Caco-2 (cell line): Measurements from ENCODE around the gene PRPF39. TPM values are rescaled to one million over a fixed set of nuclear protein-coding genes. Genes with fewer than 3 reads are reported as not detected.

ENCODE experiments used
- BruUV-seq: library from RNA; stranded (reverse); fragments of 400-500 nt; replicated peaks from 2 replicates; lab custom pipeline; 2021; lab: Mats Ljungman, UMichigan
- CTCF ChIA-PET: fragments of 300-600 bp; sonication (Branson Sonifier 250); formaldehyde crosslinking; loops from one replicate; lab custom pipeline; 2022; ENCODE audit warnings: antibody characterized with exemption; lab: Charles Lee
- POLR2A ChIA-PET: fragments of 300-600 bp; sonication (Branson Sonifier 250); formaldehyde crosslinking; loops from one replicate; lab custom pipeline; 2022; ENCODE audit warnings: antibody characterized with exemption; lab: Charles Lee
- DNase-seq, 2 experiments: peaks; one replicate each; pipeline versions ENCODE4 v3.0.0 to v3.0.0-alpha.2; 2020 to 2022
- H3K27me3 ChIP-seq: replicated peaks from 2 replicates; pipeline ENCODE4 v1.6.0; 2011; ENCODE audit warnings: low read length; ENCODE audit not compliant: control insufficient read depth, insufficient read depth
- H3K36me3 ChIP-seq: 2 replicates; pipeline ENCODE4 v1.5.1; 2011; ENCODE audit warnings: low read length; ENCODE audit not compliant: control insufficient read depth, insufficient read depth
- H3K4me1 ChIP-seq: fragments of 250-450 bp; sonication (Bioruptor Pico); 2 replicates; pipeline ENCODE4 v1.5.1; 2020; ENCODE audit warnings: mild to moderate bottlenecking
- H3K4me3 ChIP-seq: 2 replicates; pipeline ENCODE4 v1.5.1; 2011; ENCODE audit warnings: low read depth, mild to moderate bottlenecking, control low read depth, low read length
- H3K9me3 ChIP-seq: fragments of 250-450 bp; sonication (Bioruptor Pico); 2 replicates; pipeline ENCODE4 v1.5.1; 2020; ENCODE audit warnings: mild to moderate bottlenecking, moderate library complexity
- H3K27ac Mint-ChIP-seq: one replicate; pipeline ENCODE4 v1.8.0; 2022; ENCODE audit warnings: mixed read lengths; ENCODE audit not compliant: unreplicated experiment
- H3K27me3 Mint-ChIP-seq: one replicate; pipeline ENCODE4 v1.8.0; 2022; ENCODE audit warnings: mixed read lengths; ENCODE audit not compliant: insufficient read depth, unreplicated experiment
- H3K36me3 Mint-ChIP-seq: one replicate; pipeline ENCODE4 v1.8.0; 2022; ENCODE audit warnings: mild to moderate bottlenecking, mixed read lengths; ENCODE audit not compliant: insufficient read depth, unreplicated experiment
- H3K4me1 Mint-ChIP-seq: one replicate; pipeline ENCODE4 v1.8.0; 2022; ENCODE audit warnings: low read depth, mixed read lengths; ENCODE audit not compliant: unreplicated experiment
- H3K4me3 Mint-ChIP-seq: one replicate; pipeline ENCODE4 v1.8.0; 2022; ENCODE audit warnings: mild to moderate bottlenecking, moderate library complexity, mixed read lengths; ENCODE audit not compliant: unreplicated experiment
- H3K9me3 Mint-ChIP-seq: one replicate; pipeline ENCODE4 v1.8.0; 2022; ENCODE audit warnings: mixed read lengths; ENCODE audit not compliant: unreplicated experiment
- intact Hi-C: fragments of 100-400 bp; cut with micrococcal nuclease; formaldehyde crosslinking; loops from one replicate; pipeline ENCODE4 v1.10.0; 2022; ENCODE audit not compliant: unreplicated experiment
- total RNA-seq: library from RNA; stranded (reverse); gene quantifications from 2 replicates; pipeline ENCODE4 v1.2.3, GENCODE V29; 2022
- TF ChIP-seq, protein P1 (sequence below), 2 experiments: fragments of 200-600 bp in 1 of 2; IDR thresholded peaks; 1 replicate in 1 of 2; 2 replicates in 1 of 2; pipeline versions ENCODE4 v1.5.1 to v1.8.0; 2011 to 2022; ENCODE audit warnings: antibody characterized with exemption in 1 of 2, control low read depth in 1 of 2, inconsistent platforms in 1 of 2, low read depth in 1 of 2, low read length in 1 of 2, mild to moderate bottlenecking in 1 of 2, moderate library complexity in 1 of 2; ENCODE audit not compliant: insufficient read depth in 1 of 2, severe bottlenecking in 1 of 2, unreplicated experiment in 1 of 2

PRPF39 gene
- total RNA-seq, 1 experiment from 2014 or later = 22.3 TPM

DNA sequence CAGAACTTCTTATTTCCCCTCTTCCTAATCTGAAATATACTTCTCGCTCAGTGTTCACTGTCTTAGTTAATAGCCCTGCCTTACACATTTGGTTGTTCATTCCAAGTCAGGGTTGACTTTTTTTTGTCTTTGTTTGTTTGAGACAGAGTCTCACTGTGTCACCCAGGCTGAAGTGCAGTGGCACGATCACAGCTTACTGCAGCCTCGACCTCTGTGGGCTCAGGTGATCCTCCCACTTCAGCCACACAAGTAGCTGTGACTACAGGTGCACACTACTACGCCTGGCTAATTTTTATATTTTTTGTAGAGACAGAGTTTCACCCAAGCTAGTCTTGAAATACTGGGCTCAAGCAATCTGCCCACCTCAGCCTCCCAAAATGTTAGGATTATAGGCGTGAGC, 42.3 kb upstream of the PRPF39 start:
- H3K9me3 Mint-ChIP-seq = no peaks in the 10 kb centered on the region
- H3K4me3 ChIP-seq = no peak overlapping the region
- H3K36me3 ChIP-seq = no peaks in the 10 kb centered on the region
- no peak for DNase-seq
- TF ChIP-seq, protein P1, sequence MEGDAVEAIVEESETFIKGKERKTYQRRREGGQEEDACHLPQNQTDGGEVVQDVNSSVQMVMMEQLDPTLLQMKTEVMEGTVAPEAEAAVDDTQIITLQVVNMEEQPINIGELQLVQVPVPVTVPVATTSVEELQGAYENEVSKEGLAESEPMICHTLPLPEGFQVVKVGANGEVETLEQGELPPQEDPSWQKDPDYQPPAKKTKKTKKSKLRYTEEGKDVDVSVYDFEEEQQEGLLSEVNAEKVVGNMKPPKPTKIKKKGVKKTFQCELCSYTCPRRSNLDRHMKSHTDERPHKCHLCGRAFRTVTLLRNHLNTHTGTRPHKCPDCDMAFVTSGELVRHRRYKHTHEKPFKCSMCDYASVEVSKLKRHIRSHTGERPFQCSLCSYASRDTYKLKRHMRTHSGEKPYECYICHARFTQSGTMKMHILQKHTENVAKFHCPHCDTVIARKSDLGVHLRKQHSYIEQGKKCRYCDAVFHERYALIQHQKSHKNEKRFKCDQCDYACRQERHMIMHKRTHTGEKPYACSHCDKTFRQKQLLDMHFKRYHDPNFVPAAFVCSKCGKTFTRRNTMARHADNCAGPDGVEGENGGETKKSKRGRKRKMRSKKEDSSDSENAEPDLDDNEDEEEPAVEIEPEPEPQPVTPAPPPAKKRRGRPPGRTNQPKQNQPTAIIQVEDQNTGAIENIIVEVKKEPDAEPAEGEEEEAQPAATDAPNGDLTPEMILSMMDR (IDR thresholded peaks at IDR 0.05; ENCODE audit: insufficient read depth in 1 of 2, low read depth in 1 of 2, low read length in 1 of 2, severe bottlenecking in 1 of 2, unreplicated experiment in 1 of 2) = no peak
- no peaks in the 10 kb centered on the region for H3K4me1 ChIP-seq
- no peaks in the 10 kb centered on the region for H3K4me1 Mint-ChIP-seq
- H3K27ac Mint-ChIP-seq = no peak overlapping the region
- H3K9me3 ChIP-seq = no peaks in the 10 kb centered on the region
- no peaks in the 10 kb centered on the region for H3K27me3 Mint-ChIP-seq
- no peaks in the 10 kb centered on the region for H3K27me3 ChIP-seq
- peaks cover 2% of the 10 kb centered on the region for H3K36me3 Mint-ChIP-seq
- ChIA-PET CTCF (no interaction called here), POLR2A (no interaction called here)
- intact Hi-C loops = no loop called here
- H3K4me3 Mint-ChIP-seq = no peak overlapping the region
- no TSS peak for BruUV-seq

DNA sequence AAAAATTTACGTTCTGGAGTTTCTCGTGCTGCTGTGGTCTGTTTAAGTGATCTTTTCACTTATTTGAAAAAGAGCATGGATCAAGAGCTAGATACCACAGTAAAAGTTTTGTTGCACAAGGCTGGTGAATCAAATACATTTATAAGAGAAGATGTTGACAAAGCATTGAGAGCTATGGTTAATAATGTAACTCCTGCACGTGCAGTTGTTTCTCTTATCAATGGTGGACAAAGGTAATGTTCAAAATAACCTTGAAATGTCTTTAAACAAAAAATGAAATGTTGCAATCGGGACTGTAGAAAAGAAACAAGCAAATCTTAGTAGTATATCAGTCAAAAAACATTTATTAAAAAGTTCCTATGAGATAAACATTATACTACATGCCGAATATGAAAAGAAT, 39.3 kb upstream of the PRPF39 start:
- POLR2A ChIA-PET = no interaction called here
- CTCF ChIA-PET = no interaction called here
- Mint-ChIP-seq H3K36me3 (peaks cover 6% of the 10 kb centered on the region), H3K27me3 (no peaks in the 10 kb centered on the region), H3K9me3 (no peaks in the 10 kb centered on the region), H3K27ac (no peak overlapping the region), H3K4me3 (no peak overlapping the region), H3K4me1 (no peaks in the 10 kb centered on the region)
- no peaks in the 10 kb centered on the region for H3K4me1 ChIP-seq
- intact Hi-C loops = no loop called here
- DNase-seq = no peak
- no peaks in the 10 kb centered on the region for H3K27me3 ChIP-seq
- no peak overlapping the region for H3K4me3 ChIP-seq
- H3K36me3 ChIP-seq = no peaks in the 10 kb centered on the region
- no TSS peak for BruUV-seq
- TF ChIP-seq, protein P1 (IDR thresholded peaks at IDR 0.05; ENCODE audit: insufficient read depth in 1 of 2, low read depth in 1 of 2, low read length in 1 of 2, severe bottlenecking in 1 of 2, unreplicated experiment in 1 of 2) = no peak
- H3K9me3 ChIP-seq = no peaks in the 10 kb centered on the region

DNA sequence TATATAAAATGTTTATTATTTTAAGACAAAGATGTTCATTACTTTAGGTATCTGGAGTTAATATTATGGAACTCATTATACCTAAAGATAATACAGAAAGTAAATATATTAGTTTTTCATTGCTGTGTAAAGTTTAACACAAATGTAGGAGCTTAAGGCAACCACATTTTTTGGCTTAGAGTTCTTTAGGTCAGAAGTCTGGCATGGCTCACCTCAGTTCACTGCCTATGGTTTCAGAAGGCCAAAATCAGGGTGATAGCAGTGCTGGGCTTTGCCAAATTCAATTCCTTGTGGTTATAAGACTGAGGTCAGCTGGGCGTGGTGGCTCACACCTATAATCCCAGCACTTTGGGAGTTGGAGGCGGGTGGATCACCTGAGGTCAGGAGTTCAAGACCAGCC, 35.5 kb upstream of the PRPF39 start:
- H3K36me3 Mint-ChIP-seq = peaks cover 6% of the 10 kb centered on the region

More for the DNA sequence above, 35.5 kb upstream of the PRPF39 start:
- Histone ChIP-seq H3K27me3 (no peaks in the 10 kb centered on the region), H3K36me3 (no peaks in the 10 kb centered on the region), H3K4me1 (no peaks in the 10 kb centered on the region), H3K9me3 (no peaks in the 10 kb centered on the region), H3K4me3 (no peak overlapping the region)
- H3K27me3 Mint-ChIP-seq = no peaks in the 10 kb centered on the region
- H3K4me1 Mint-ChIP-seq = no peaks in the 10 kb centered on the region
- no TSS peak for BruUV-seq
- intact Hi-C loops = no loop called here
- TF ChIP-seq, protein P1 (IDR thresholded peaks at IDR 0.05; ENCODE audit: insufficient read depth in 1 of 2, low read depth in 1 of 2, low read length in 1 of 2, severe bottlenecking in 1 of 2, unreplicated experiment in 1 of 2) = no peak
- H3K4me3 Mint-ChIP-seq = no peak overlapping the region
- ChIA-PET CTCF (no interaction called here), POLR2A (no interaction called here)
- DNase-seq = no peak
- no peaks in the 10 kb centered on the region for H3K9me3 Mint-ChIP-seq
- H3K27ac Mint-ChIP-seq = no peak overlapping the region
